Keratinocyte (primary cell): ENCODE results near the gene ELOVL7.

Source experiments
- CTCF ChIP-seq, 3 experiments: IDR thresholded peaks in 1 of 3; conservative IDR thresholded peaks in 1 of 3; optimal IDR thresholded peaks in 1 of 3; 2 replicates in 2 of 3; 3 replicates in 1 of 3; pipeline versions ENCODE3 to v1.5.1; 2011; ENCODE audit warnings: low read length in 3 of 3, mild to moderate bottlenecking in 3 of 3, moderate library complexity in 2 of 3, control low read depth in 1 of 3, inconsistent platforms in 1 of 3; ENCODE audit not compliant: insufficient read depth in 2 of 3; ENCODE audit errors: extremely low read depth in 1 of 3
- EZH2 ChIP-seq: IDR thresholded peaks from one replicate; pipeline ENCODE4 v1.6.1; 2012; ENCODE audit warnings: inconsistent platforms, mild to moderate bottlenecking, low read length, moderate library complexity

- no peak for TF ChIP-seq EZH2
- no peak for TF ChIP-seq CTCF (optimal IDR thresholded peaks at IDR 0.05 in 1 of 3, IDR thresholded peaks at IDR 0.05 in 1 of 3, conservative IDR thresholded peaks at IDR 0.05 in 1 of 3; ENCODE audit: extremely low read depth in 1 of 3, insufficient read depth in 2 of 3, low read length in 3 of 3)
Measured at GRCh38 chr5:60703944-60704343, 140.1 kb downstream of the ELOVL7 start.
